GM23338 (cell line): ENCODE data around the gene CPM. TPM values are rescaled to one million over a fixed set of nuclear protein-coding genes. Genes with fewer than 3 reads are reported as not detected.

Source experiments
- ATAC-seq: fragments of 200-7000 bp; cut with Tn5 transposase; 3 replicates; pipeline ENCODE4 v1.9.1; 2020
- DNase-seq: peaks from one replicate; pipeline ENCODE4 v3.0.0-alpha.2; 2015; ENCODE audit warnings: low spot score
- H2AFZ ChIP-seq: fragments of 200-600 bp; sonication (generic); 2 replicates; pipeline ENCODE4 v1.8.0; 2016; ENCODE audit warnings: antibody characterized with exemption, mild to moderate bottlenecking, moderate library complexity
- H3F3A ChIP-seq: fragments of 200-600 bp; sonication (generic); replicated peaks from 2 replicates; pipeline ENCODE4 v1.8.0; 2017; ENCODE audit warnings: antibody characterized with exemption, mixed run types, low read depth
- H3K27ac ChIP-seq: fragments of 200-600 bp; sonication (generic); 2 replicates; pipeline ENCODE4 v1.6.1; 2016; ENCODE audit warnings: low read depth
- H3K27me3 ChIP-seq: fragments of 200-600 bp; sonication (generic); 2 replicates; pipeline ENCODE4 v1.8.0; 2016; ENCODE audit warnings: mild to moderate bottlenecking, mixed run types, moderate library complexity; ENCODE audit not compliant: insufficient read depth
- H3K36me3 ChIP-seq: fragments of 200-600 bp; sonication (generic); 2 replicates; pipeline ENCODE4 v1.8.0; 2016; ENCODE audit warnings: mild to moderate bottlenecking; ENCODE audit not compliant: insufficient read depth
- H3K4me1 ChIP-seq: fragments of 200-600 bp; sonication (generic); 2 replicates; pipeline ENCODE4 v1.8.0; 2016; ENCODE audit warnings: mild to moderate bottlenecking, moderate library complexity; ENCODE audit not compliant: insufficient read depth
- H3K4me2 ChIP-seq: fragments of 200-600 bp; sonication (generic); 2 replicates; pipeline ENCODE4 v1.7.1; 2017; ENCODE audit warnings: mixed run types
- H3K4me3 ChIP-seq: fragments of 200-600 bp; sonication (generic); 2 replicates; pipeline ENCODE4 v1.6.1; 2016; ENCODE audit warnings: mixed run types
- H3K79me2 ChIP-seq: fragments of 200-600 bp; sonication (generic); replicated peaks from 2 replicates; pipeline ENCODE4 v1.8.0; 2017; ENCODE audit warnings: mild to moderate bottlenecking; ENCODE audit not compliant: insufficient read depth
- H3K9me2 ChIP-seq: fragments of 200-600 bp; sonication (generic); 2 replicates; pipeline ENCODE4 v1.8.0; 2017; ENCODE audit not compliant: insufficient read depth
- H4K20me1 ChIP-seq: fragments of 200-600 bp; sonication (generic); replicated peaks from 2 replicates; pipeline ENCODE4 v1.8.0; 2017; ENCODE audit warnings: mild to moderate bottlenecking; ENCODE audit not compliant: insufficient read depth
- H3K27ac Mint-ChIP-seq: 2 replicates; pipeline ENCODE4 v1.8.0; 2020; ENCODE audit warnings: inconsistent platforms, mild to moderate bottlenecking, moderate library complexity, mixed read lengths
- H3K27me3 Mint-ChIP-seq: 3 replicates; pipeline ENCODE4 v1.8.0; 2022; ENCODE audit warnings: low read depth, mild to moderate bottlenecking, moderate library complexity, mixed read lengths, inconsistent platforms; ENCODE audit not compliant: insufficient read depth, poor library complexity
- H3K36me3 Mint-ChIP-seq: 3 replicates; pipeline ENCODE4 v1.8.0; 2021; ENCODE audit warnings: low read depth, mild to moderate bottlenecking, inconsistent platforms, moderate library complexity, mixed read lengths
- H3K4me1 Mint-ChIP-seq: 3 replicates; pipeline ENCODE4 v1.8.0; 2020; ENCODE audit warnings: mild to moderate bottlenecking, inconsistent platforms, mixed read lengths
- H3K4me3 Mint-ChIP-seq: 3 replicates; pipeline ENCODE4 v1.8.0; 2021; ENCODE audit warnings: moderate library complexity, mild to moderate bottlenecking, inconsistent platforms, mixed read lengths
- H3K9me3 Mint-ChIP-seq: 3 replicates; pipeline ENCODE4 v1.8.0; 2020; ENCODE audit warnings: moderate library complexity, mild to moderate bottlenecking, inconsistent platforms, mixed read lengths
- CREB1 ChIP-seq: fragments of 250-450 bp; sonication (Bioruptor Pico); IDR thresholded peaks from 2 replicates; pipeline ENCODE4 v1.5.0; 2020; ENCODE audit warnings: low read depth, mild to moderate bottlenecking, moderate library complexity
- CTCF ChIP-seq, 2 experiments: fragments of 200-600 bp in 1 of 2; sonication (generic) in 1 of 2; conservative IDR thresholded peaks; 2 replicates each; pipeline versions ENCODE4 v1.5.1 to v1.6.1; 2016 to 2017; ENCODE audit warnings: antibody characterized with exemption in 2 of 2, low read depth in 2 of 2, mild to moderate bottlenecking in 2 of 2, moderate library complexity in 1 of 2
- ETS1 ChIP-seq: IDR thresholded peaks from 2 replicates; pipeline ENCODE4 v1.6.1; 2016; ENCODE audit warnings: antibody characterized with exemption
- EZH2 ChIP-seq: fragments of 200-600 bp; sonication (generic); IDR thresholded peaks from one replicate; pipeline ENCODE4 v1.8.0; 2017; ENCODE audit warnings: antibody characterized with exemption, mild to moderate bottlenecking, low read depth; ENCODE audit not compliant: unreplicated experiment
- EZH2phosphoT487 ChIP-seq: fragments of 200-600 bp; sonication (generic); IDR thresholded peaks from one replicate; pipeline ENCODE4 v1.8.1; 2018; ENCODE audit warnings: antibody characterized with exemption; ENCODE audit not compliant: unreplicated experiment
- JUNB ChIP-seq: IDR thresholded peaks from one replicate; pipeline ENCODE4 v1.6.1; 2016; ENCODE audit warnings: antibody characterized with exemption; ENCODE audit not compliant: unreplicated experiment
- NANOG ChIP-seq: IDR thresholded peaks from 2 replicates; pipeline ENCODE4 v1.6.1; 2016; ENCODE audit warnings: antibody characterized with exemption, borderline replicate concordance
- POLR2AphosphoS5 ChIP-seq: IDR thresholded peaks from 2 replicates; pipeline ENCODE4 v1.6.1; 2016; ENCODE audit warnings: antibody characterized with exemption, low read depth
- REST ChIP-seq: IDR thresholded peaks from one replicate; pipeline ENCODE4 v1.6.1; 2018; ENCODE audit warnings: antibody characterized with exemption; ENCODE audit not compliant: unreplicated experiment
- STAT1 ChIP-seq: IDR thresholded peaks from one replicate; pipeline ENCODE4 v1.6.1; 2016; ENCODE audit warnings: antibody characterized with exemption; ENCODE audit not compliant: unreplicated experiment
- ZNF114 ChIP-seq: fragments of 250-450 bp; sonication (Bioruptor Pico); IDR thresholded peaks from 2 replicates; pipeline ENCODE4 v1.5.0; 2020; ENCODE audit warnings: mild to moderate bottlenecking, moderate library complexity
- ZNF331 ChIP-seq: fragments of 250-450 bp; sonication (Bioruptor Pico); IDR thresholded peaks from 2 replicates; pipeline ENCODE4 v1.5.0; 2020; ENCODE audit warnings: low read depth, mild to moderate bottlenecking, moderate library complexity
- ZNF462 ChIP-seq: fragments of 250-450 bp; sonication (Bioruptor Pico); IDR thresholded peaks from 2 replicates; pipeline ENCODE4 v1.5.0; 2020; ENCODE audit warnings: mild to moderate bottlenecking, moderate library complexity
- polyA plus RNA-seq: library from polyadenylated mRNA; unstranded; fragments of >200 nt; fragmentation: Nextera tagmentation; extraction: Ambion mirVana; gene quantifications from 2 replicates; pipeline ENCODE4 v1.2.1, GENCODE V29; 2016
- total RNA-seq: library from RNA; depleted of rRNA; stranded (reverse); fragments of >200 nt; shearing (Covaris generic); gene quantifications from 2 replicates; pipeline ENCODE4 v1.2.3, GENCODE V29; 2014

Gene CPM
- total and polyA plus RNA-seq, 2 experiments from 2014 or later: 0.37 to 5.8 TPM

GRCh38 chr12:68851592-68852306 is 81.2 kb downstream of the CPM start:
- Histone ChIP-seq H3K79me2 (no peaks in the 10 kb centered on the region), H3K9me2 (no peaks in the 10 kb centered on the region), H3K4me3 (no peak overlapping the region), H3K27ac (no peak overlapping the region), H3K36me3 (no peaks in the 10 kb centered on the region), H4K20me1 (no peaks in the 10 kb centered on the region), H2AFZ (no peak overlapping the region), H3K4me1 (no peaks in the 10 kb centered on the region), H3K4me2 (no peak overlapping the region), H3F3A (no peaks in the 10 kb centered on the region), H3K27me3 (no peaks in the 10 kb centered on the region)
- DNase-seq: no peak
- Mint-ChIP-seq H3K27ac (no peak overlapping the region), H3K4me1 (no peaks in the 10 kb centered on the region), H3K4me3 (no peak overlapping the region), H3K36me3 (no peaks in the 10 kb centered on the region), H3K27me3 (peaks cover 4% of the 10 kb centered on the region), H3K9me3 (no peaks in the 10 kb centered on the region)
- TF ChIP-seq ZNF114 (CRISPR knock-in tag): no peak
- no peak for TF ChIP-seq NANOG
- no peak for TF ChIP-seq CREB1 (CRISPR knock-in tag)
- TF ChIP-seq STAT1: no peak
- no peak for TF ChIP-seq ETS1
- TF ChIP-seq ZNF331 (CRISPR knock-in tag): no peak
- no peak for TF ChIP-seq EZH2phosphoT487
- TF ChIP-seq CTCF (conservative IDR thresholded peaks at IDR 0.05; ENCODE audit: low read depth in 2 of 2): no peak
- TF ChIP-seq EZH2: no peak
- TF ChIP-seq REST: no peak
- no peak for TF ChIP-seq JUNB
- TF ChIP-seq ZNF462 (CRISPR knock-in tag): no peak
- no peak for TF ChIP-seq POLR2AphosphoS5
- ATAC-seq: no peak
